Smooth muscle cell (in vitro differentiated cells): ENCODE results near the gene PIAS1. TPM values are rescaled to one million over a fixed set of nuclear protein-coding genes. Genes with fewer than 3 reads are reported as not detected.

Source experiments
- DNase-seq: peaks from one replicate; lab custom pipeline; 2025; ENCODE audit not compliant: unreplicated experiment; lab: John Stamatoyannopoulos, UW
- H2AFZ ChIP-seq: fragments of 200-600 bp; sonication (generic); 2 replicates; pipeline ENCODE4 v1.6.0; 2016; ENCODE audit warnings: antibody characterized with exemption, low read depth, mild to moderate bottlenecking
- H3F3A ChIP-seq: fragments of 200-600 bp; sonication (generic); 2 replicates; pipeline ENCODE4 v1.6.0; 2017; ENCODE audit warnings: antibody characterized with exemption, low read depth
- H3K27ac ChIP-seq: fragments of 200-600 bp; sonication (generic); 2 replicates; pipeline ENCODE4 v1.5.1; 2016; ENCODE audit warnings: low read depth, mild to moderate bottlenecking
- H3K27me3 ChIP-seq: fragments of 200-600 bp; sonication (generic); 2 replicates; pipeline ENCODE4 v1.6.1; 2016; ENCODE audit warnings: low read depth, mild to moderate bottlenecking
- H3K36me3 ChIP-seq: fragments of 200-600 bp; sonication (generic); 2 replicates; pipeline ENCODE4 v1.5.1; 2016; ENCODE audit warnings: low read depth
- H3K4me1 ChIP-seq: fragments of 200-600 bp; sonication (generic); 2 replicates; pipeline ENCODE4 v1.5.1; 2016; ENCODE audit warnings: low read depth
- H3K4me2 ChIP-seq: fragments of 200-600 bp; sonication (generic); 2 replicates; pipeline ENCODE4 v1.6.0; 2016; ENCODE audit warnings: mild to moderate bottlenecking
- H3K4me3 ChIP-seq: fragments of 200-600 bp; sonication (generic); 2 replicates; pipeline ENCODE4 v1.5.1; 2016; ENCODE audit warnings: mild to moderate bottlenecking
- H3K79me2 ChIP-seq: fragments of 200-600 bp; sonication (generic); 2 replicates; pipeline ENCODE4 v1.6.0; 2016; ENCODE audit warnings: low read depth, mild to moderate bottlenecking
- H3K9ac ChIP-seq: fragments of 200-600 bp; sonication (generic); 2 replicates; pipeline ENCODE4 v1.6.0; 2016; ENCODE audit warnings: low read depth
- H3K9me3 ChIP-seq: fragments of 200-600 bp; sonication (generic); replicated peaks from 2 replicates; pipeline ENCODE4 v1.5.1; 2016; ENCODE audit warnings: low read depth
- H4K20me1 ChIP-seq: fragments of 200-600 bp; sonication (generic); 2 replicates; pipeline ENCODE4 v1.6.0; 2016; ENCODE audit warnings: low read depth
- WGBS: methylation state at CpG from one replicate; pipeline ENCODE4 v1.1.7; 2016; ENCODE audit warnings: low lambda C conversion rate; 5-methylcytosine and 5-hydroxymethylcytosine counted together
- polyA plus RNA-seq: library from polyadenylated mRNA; unstranded; fragments of >200 nt; fragmentation: Nextera tagmentation; extraction: Ambion mirVana; gene quantifications from 2 replicates; pipeline ENCODE4 v1.2.1, GENCODE V29; 2016
- total RNA-seq: library from RNA; depleted of rRNA; stranded (reverse); fragments of >200 nt; gene quantifications from 2 replicates; pipeline ENCODE4 v1.2.3, GENCODE V29; 2014
- TF ChIP-seq, protein P1 (sequence below): fragments of 200-600 bp; sonication (generic); IDR thresholded peaks from 2 replicates; pipeline ENCODE4 v1.5.1; 2017; ENCODE audit warnings: borderline replicate concordance, mild to moderate bottlenecking, antibody characterized with exemption; ENCODE audit not compliant: insufficient read depth, poor library complexity, severe bottlenecking

PIAS1 gene
- total and polyA plus RNA-seq, 2 experiments from 2014 or later = 46.4 to 56.1 TPM

DNA sequence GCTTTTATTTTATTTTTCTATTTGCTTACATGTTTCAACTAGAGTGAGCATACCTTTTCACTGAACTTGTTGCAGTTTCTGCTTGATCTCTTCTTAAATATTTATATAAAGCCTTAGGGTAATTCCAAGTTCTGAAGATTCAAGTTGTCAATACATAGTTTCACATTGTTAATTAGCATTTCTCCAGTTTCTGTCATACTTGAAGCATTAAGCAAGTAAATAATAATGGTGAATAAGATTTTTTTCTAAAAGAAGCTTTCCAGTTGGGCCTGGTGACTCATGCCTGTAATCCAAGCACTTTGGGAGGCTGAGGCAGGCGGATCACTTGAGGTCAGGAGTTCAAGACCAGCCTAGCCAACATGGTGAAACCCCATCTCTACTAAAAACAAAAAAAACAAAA is 97.2 kb downstream of the PIAS1 start:
- TF ChIP-seq, protein P1, sequence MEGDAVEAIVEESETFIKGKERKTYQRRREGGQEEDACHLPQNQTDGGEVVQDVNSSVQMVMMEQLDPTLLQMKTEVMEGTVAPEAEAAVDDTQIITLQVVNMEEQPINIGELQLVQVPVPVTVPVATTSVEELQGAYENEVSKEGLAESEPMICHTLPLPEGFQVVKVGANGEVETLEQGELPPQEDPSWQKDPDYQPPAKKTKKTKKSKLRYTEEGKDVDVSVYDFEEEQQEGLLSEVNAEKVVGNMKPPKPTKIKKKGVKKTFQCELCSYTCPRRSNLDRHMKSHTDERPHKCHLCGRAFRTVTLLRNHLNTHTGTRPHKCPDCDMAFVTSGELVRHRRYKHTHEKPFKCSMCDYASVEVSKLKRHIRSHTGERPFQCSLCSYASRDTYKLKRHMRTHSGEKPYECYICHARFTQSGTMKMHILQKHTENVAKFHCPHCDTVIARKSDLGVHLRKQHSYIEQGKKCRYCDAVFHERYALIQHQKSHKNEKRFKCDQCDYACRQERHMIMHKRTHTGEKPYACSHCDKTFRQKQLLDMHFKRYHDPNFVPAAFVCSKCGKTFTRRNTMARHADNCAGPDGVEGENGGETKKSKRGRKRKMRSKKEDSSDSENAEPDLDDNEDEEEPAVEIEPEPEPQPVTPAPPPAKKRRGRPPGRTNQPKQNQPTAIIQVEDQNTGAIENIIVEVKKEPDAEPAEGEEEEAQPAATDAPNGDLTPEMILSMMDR = no peak
- Histone ChIP-seq H3K4me3 (no peak overlapping the region), H3K4me1 (no peaks in the 10 kb centered on the region), H3K36me3 (peaks cover 9% of the 10 kb centered on the region), H3K79me2 (peaks cover 5% of the 10 kb centered on the region), H3K9me3 (no peaks in the 10 kb centered on the region), H4K20me1 (peaks cover 40% of the 10 kb centered on the region), H3K4me2 (no peak overlapping the region), H3K27ac (no peak overlapping the region), H2AFZ (no peak overlapping the region), H3F3A (no peaks in the 10 kb centered on the region), H3K27me3 (no peaks in the 10 kb centered on the region), H3K9ac (no peak overlapping the region)
- DNase-seq = no peak
- WGBS = 75% methylated on average over 1 of the region's 1 CpG

DNA sequence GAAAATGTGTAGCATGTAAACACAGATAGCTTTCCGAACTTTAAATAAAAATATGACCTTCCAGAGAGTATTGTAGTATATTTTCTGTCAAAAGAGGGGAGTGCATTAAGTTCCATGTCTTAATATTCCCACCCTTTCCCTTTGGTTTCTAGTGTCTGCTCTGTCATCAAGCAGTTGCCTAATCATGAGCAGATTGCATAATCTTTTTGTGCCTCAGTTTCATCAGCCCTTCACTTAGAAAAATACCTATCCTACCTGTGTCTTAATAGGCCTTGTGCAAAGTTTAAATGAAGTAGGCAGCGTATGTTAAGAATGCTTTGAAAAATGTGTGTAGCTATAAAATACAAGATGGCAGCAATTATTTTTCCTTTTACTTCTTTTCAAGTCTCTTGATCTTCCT is 98.2 kb downstream of the PIAS1 start:
- Histone ChIP-seq H3F3A (no peaks in the 10 kb centered on the region), H3K79me2 (peaks cover 5% of the 10 kb centered on the region), H4K20me1 (peaks cover 34% of the 10 kb centered on the region), H3K27ac (no peak overlapping the region), H3K4me3 (no peak overlapping the region), H3K9ac (no peak overlapping the region), H3K4me1 (no peaks in the 10 kb centered on the region), H2AFZ (no peak overlapping the region), H3K27me3 (no peaks in the 10 kb centered on the region), H3K4me2 (no peak overlapping the region), H3K9me3 (no peaks in the 10 kb centered on the region), H3K36me3 (no peaks in the 10 kb centered on the region)
- 92% methylated on average over 2 of the region's 2 CpGs for WGBS
- TF ChIP-seq, protein P1 = no peak
- DNase-seq = no peak

DNA sequence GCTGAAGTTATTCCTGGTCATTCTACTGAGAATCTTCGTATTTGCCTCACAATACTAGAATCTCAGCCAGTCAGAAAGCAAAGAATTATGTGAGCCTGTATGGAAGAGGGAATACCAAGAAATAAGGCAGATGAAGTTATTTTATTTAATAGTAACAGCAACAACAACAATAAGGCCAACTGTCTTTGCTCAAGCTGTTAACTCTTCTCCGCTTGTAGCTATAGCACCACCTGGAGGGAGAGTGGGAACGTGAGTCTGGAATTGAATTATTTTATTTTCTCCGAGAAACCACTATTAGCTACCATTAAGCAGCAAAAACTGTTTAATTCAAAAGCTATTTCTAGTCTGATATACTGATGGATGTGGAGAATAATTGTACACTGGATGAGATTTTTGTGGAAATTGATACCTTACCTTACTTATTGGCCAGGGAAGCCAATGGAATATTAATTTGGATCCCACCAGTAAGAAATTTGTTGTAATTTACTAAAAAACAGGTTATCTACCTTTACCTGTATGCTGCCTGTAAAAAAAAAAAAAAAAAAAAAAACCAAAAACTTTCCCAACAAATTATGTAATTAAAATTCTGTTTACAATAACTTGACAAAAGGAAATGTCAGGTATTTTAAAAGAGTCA is 100.9 kb downstream of the PIAS1 start:
- Histone ChIP-seq H2AFZ (no peak overlapping the region), H4K20me1 (peaks cover 18% of the 10 kb centered on the region), H3F3A (no peaks in the 10 kb centered on the region), H3K4me2 (no peak overlapping the region), H3K4me3 (no peak overlapping the region), H3K27ac (no peak overlapping the region), H3K36me3 (no peaks in the 10 kb centered on the region), H3K9ac (no peak overlapping the region), H3K9me3 (no peaks in the 10 kb centered on the region), H3K79me2 (no peaks in the 10 kb centered on the region), H3K27me3 (no peaks in the 10 kb centered on the region), H3K4me1 (no peaks in the 10 kb centered on the region)
- no peak for DNase-seq
- WGBS = 54% methylated on average over 4 of the region's 4 CpGs
- TF ChIP-seq, protein P1 = peak; percentile 79

DNA sequence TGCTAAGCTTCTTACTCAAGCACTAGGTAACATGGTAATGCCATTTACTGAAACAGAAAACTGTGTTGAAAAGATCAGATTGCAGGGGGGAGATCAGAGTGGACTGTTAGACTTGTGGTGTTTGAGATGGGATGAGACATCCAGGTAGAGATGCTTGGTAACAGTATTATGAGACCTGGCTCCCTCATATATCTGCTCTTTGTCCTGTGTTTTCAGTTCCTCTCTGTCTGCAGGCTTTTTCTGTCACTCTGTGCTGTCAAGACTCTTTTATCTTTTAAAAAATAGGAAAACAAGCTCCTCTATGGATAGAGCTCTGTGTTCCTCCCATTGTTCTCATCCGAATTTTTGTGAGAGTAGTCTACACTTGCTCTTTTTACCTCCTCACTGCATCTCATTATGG is 103.0 kb downstream of the PIAS1 start:
- TF ChIP-seq, protein P1 = no peak
- no peak for DNase-seq
- no peak overlapping the region for H2AFZ ChIP-seq
- no peaks in the 10 kb centered on the region for H3K9me3 ChIP-seq
- H3K4me1 ChIP-seq = no peaks in the 10 kb centered on the region
- peaks cover 3% of the 10 kb centered on the region for H3K79me2 ChIP-seq
- H3K27ac ChIP-seq = no peak overlapping the region
- peaks cover 8% of the 10 kb centered on the region for H4K20me1 ChIP-seq
- no peak overlapping the region for H3K9ac ChIP-seq
- no peaks in the 10 kb centered on the region for H3F3A ChIP-seq
- no peak overlapping the region for H3K4me2 ChIP-seq
- no peak overlapping the region for H3K4me3 ChIP-seq
- H3K27me3 ChIP-seq = no peaks in the 10 kb centered on the region
- 0% methylated on average over 1 of the region's 1 CpG for WGBS
- H3K36me3 ChIP-seq = peaks cover 9% of the 10 kb centered on the region
